HEK293 (cell line): Measurements from ENCODE around the gene USP3.

ENCODE experiments used
- GFI1B ChIP-seq: fragments of 450-650 bp; formaldehyde crosslinking; IDR thresholded peaks from 2 replicates; pipeline ENCODE4 v1.5.1; 2016; ENCODE audit warnings: missing biosample characterization, missing genetic modification characterization
- GLIS1 ChIP-seq: fragments of 450-650 bp; formaldehyde crosslinking; IDR thresholded peaks from 2 replicates; pipeline ENCODE4 v1.5.1; 2016; ENCODE audit warnings: missing biosample characterization, missing genetic modification characterization
- HIC1 ChIP-seq: fragments of 450-650 bp; formaldehyde crosslinking; IDR thresholded peaks from 2 replicates; pipeline ENCODE4 v1.5.1; 2016; ENCODE audit warnings: missing biosample characterization, missing genetic modification characterization
- HOXD13 ChIP-seq: sonication (generic); formaldehyde crosslinking; IDR thresholded peaks from 2 replicates; pipeline ENCODE4 v1.8.0; 2022; ENCODE audit warnings: missing genetic modification reagents, borderline replicate concordance
- INSM2 ChIP-seq: fragments of 450-650 bp; formaldehyde crosslinking; IDR thresholded peaks from 2 replicates; pipeline ENCODE4 v1.5.1; 2016; ENCODE audit warnings: missing biosample characterization, missing genetic modification characterization
- MYNN ChIP-seq: fragments of 450-650 bp; formaldehyde crosslinking; IDR thresholded peaks from 2 replicates; pipeline ENCODE4 v1.5.1; 2016; ENCODE audit warnings: missing biosample characterization, missing genetic modification characterization, borderline replicate concordance
- SCRT1 ChIP-seq: fragments of 450-650 bp; formaldehyde crosslinking; IDR thresholded peaks from 2 replicates; pipeline ENCODE4 v1.5.1; 2016; ENCODE audit warnings: missing biosample characterization, missing genetic modification characterization, borderline replicate concordance
- ZBTB20 ChIP-seq: fragments of 450-650 bp; formaldehyde crosslinking; IDR thresholded peaks from 2 replicates; pipeline ENCODE4 v1.5.1; 2016; ENCODE audit warnings: missing biosample characterization, missing genetic modification characterization
- ZBTB26 ChIP-seq: fragments of 450-650 bp; formaldehyde crosslinking; optimal IDR thresholded peaks from 2 replicates; pipeline ENCODE3; 2016; ENCODE audit warnings: missing biosample characterization, mild to moderate bottlenecking, missing genetic modification characterization
- ZBTB48 ChIP-seq: fragments of 450-650 bp; formaldehyde crosslinking; IDR thresholded peaks from 2 replicates; pipeline ENCODE4 v1.5.1; 2016; ENCODE audit warnings: missing biosample characterization, missing genetic modification characterization
- ZEB2 ChIP-seq: fragments of 450-650 bp; formaldehyde crosslinking; IDR thresholded peaks from 2 replicates; pipeline ENCODE4 v1.5.1; 2016; ENCODE audit warnings: missing biosample characterization, missing genetic modification characterization
- ZFP69B ChIP-seq: fragments of 450-650 bp; formaldehyde crosslinking; IDR thresholded peaks from 2 replicates; pipeline ENCODE4 v1.5.1; 2016; ENCODE audit warnings: missing biosample characterization, missing genetic modification characterization
- ZNF112 ChIP-seq: fragments of 450-650 bp; formaldehyde crosslinking; IDR thresholded peaks from 2 replicates; pipeline ENCODE4 v1.5.0; 2017; ENCODE audit warnings: missing biosample characterization, missing genetic modification characterization
- ZNF140 ChIP-seq: fragments of 450-650 bp; formaldehyde crosslinking; IDR thresholded peaks from 2 replicates; pipeline ENCODE4 v1.5.1; 2016; ENCODE audit warnings: missing biosample characterization, missing genetic modification characterization
- ZNF146 ChIP-seq: fragments of 450-650 bp; formaldehyde crosslinking; IDR thresholded peaks from 2 replicates; pipeline ENCODE4 v1.5.1; 2016; ENCODE audit warnings: missing biosample characterization, missing genetic modification characterization
- ZNF169 ChIP-seq: fragments of 450-650 bp; formaldehyde crosslinking; IDR thresholded peaks from 2 replicates; pipeline ENCODE4 v1.5.1; 2016; ENCODE audit warnings: missing biosample characterization, missing genetic modification characterization
- ZNF292 ChIP-seq: fragments of 450-650 bp; formaldehyde crosslinking; IDR thresholded peaks from 2 replicates; pipeline ENCODE4 v1.5.1; 2016; ENCODE audit warnings: low read depth, missing biosample characterization, missing genetic modification characterization, borderline replicate concordance
- ZNF324 ChIP-seq: fragments of 450-650 bp; formaldehyde crosslinking; IDR thresholded peaks from 2 replicates; pipeline ENCODE4 v1.5.1; 2016; ENCODE audit warnings: missing biosample characterization, missing genetic modification characterization
- ZNF404 ChIP-seq: fragments of 450-650 bp; formaldehyde crosslinking; IDR thresholded peaks from 2 replicates; pipeline ENCODE4 v1.5.1; 2017; ENCODE audit warnings: missing biosample characterization, missing genetic modification characterization
- ZNF426 ChIP-seq: fragments of 450-650 bp; formaldehyde crosslinking; IDR thresholded peaks from 2 replicates; pipeline ENCODE4 v1.5.1; 2017; ENCODE audit warnings: missing biosample characterization, missing genetic modification characterization, mild to moderate bottlenecking, inconsistent platforms, moderate library complexity
- ZNF501 ChIP-seq: fragments of 450-650 bp; formaldehyde crosslinking; IDR thresholded peaks from 2 replicates; pipeline ENCODE4 v1.5.1; 2016; ENCODE audit warnings: missing biosample characterization, missing genetic modification characterization
- ZNF510 ChIP-seq: fragments of 450-650 bp; formaldehyde crosslinking; IDR thresholded peaks from 2 replicates; pipeline ENCODE4 v1.5.1; 2018; ENCODE audit warnings: mild to moderate bottlenecking, missing genetic modification characterization, missing biosample characterization; ENCODE audit not compliant: insufficient replicate concordance
- ZNF513 ChIP-seq: fragments of 450-650 bp; IDR thresholded peaks from 2 replicates; pipeline ENCODE4 v1.5.1; 2018; ENCODE audit warnings: missing biosample characterization, missing genetic modification characterization
- ZNF514 ChIP-seq: fragments of 450-650 bp; formaldehyde crosslinking; IDR thresholded peaks from 2 replicates; pipeline ENCODE4 v1.5.1; 2016; ENCODE audit warnings: missing biosample characterization, missing genetic modification characterization
- ZNF530 ChIP-seq: fragments of 450-650 bp; formaldehyde crosslinking; IDR thresholded peaks from 2 replicates; pipeline ENCODE4 v1.5.1; 2016; ENCODE audit warnings: low read depth, missing biosample characterization, missing genetic modification characterization
- ZNF548 ChIP-seq: fragments of 450-650 bp; formaldehyde crosslinking; IDR thresholded peaks from 2 replicates; pipeline ENCODE4 v1.5.1; 2016; ENCODE audit warnings: missing biosample characterization, missing genetic modification characterization
- ZNF629 ChIP-seq: fragments of 450-650 bp; formaldehyde crosslinking; IDR thresholded peaks from 2 replicates; pipeline ENCODE4 v1.5.1; 2017; ENCODE audit warnings: missing biosample characterization, missing genetic modification characterization
- ZNF645 ChIP-seq: fragments of 450-650 bp; formaldehyde crosslinking; IDR thresholded peaks from 2 replicates; pipeline ENCODE4; 2016; ENCODE audit warnings: missing biosample characterization, missing genetic modification characterization
- ZNF660 ChIP-seq: fragments of 450-650 bp; IDR thresholded peaks from 2 replicates; pipeline ENCODE4 v1.5.1; 2018; ENCODE audit warnings: missing biosample characterization, mild to moderate bottlenecking, missing genetic modification characterization
- ZNF830 ChIP-seq: fragments of 450-650 bp; IDR thresholded peaks from 2 replicates; pipeline ENCODE4 v1.5.0; 2018; ENCODE audit warnings: missing biosample characterization, missing genetic modification characterization, low read depth, mild to moderate bottlenecking, moderate library complexity
- ZXDB ChIP-seq: fragments of 450-650 bp; formaldehyde crosslinking; IDR thresholded peaks from 2 replicates; pipeline ENCODE4 v1.5.1; 2016; ENCODE audit warnings: missing biosample characterization, missing genetic modification characterization
- TF ChIP-seq, protein P1 (sequence below): fragments of 450-650 bp; formaldehyde crosslinking; IDR thresholded peaks from 2 replicates; pipeline ENCODE4 v1.5.1; 2016; ENCODE audit warnings: missing biosample characterization, missing genetic modification characterization

USP3 gene

DNA sequence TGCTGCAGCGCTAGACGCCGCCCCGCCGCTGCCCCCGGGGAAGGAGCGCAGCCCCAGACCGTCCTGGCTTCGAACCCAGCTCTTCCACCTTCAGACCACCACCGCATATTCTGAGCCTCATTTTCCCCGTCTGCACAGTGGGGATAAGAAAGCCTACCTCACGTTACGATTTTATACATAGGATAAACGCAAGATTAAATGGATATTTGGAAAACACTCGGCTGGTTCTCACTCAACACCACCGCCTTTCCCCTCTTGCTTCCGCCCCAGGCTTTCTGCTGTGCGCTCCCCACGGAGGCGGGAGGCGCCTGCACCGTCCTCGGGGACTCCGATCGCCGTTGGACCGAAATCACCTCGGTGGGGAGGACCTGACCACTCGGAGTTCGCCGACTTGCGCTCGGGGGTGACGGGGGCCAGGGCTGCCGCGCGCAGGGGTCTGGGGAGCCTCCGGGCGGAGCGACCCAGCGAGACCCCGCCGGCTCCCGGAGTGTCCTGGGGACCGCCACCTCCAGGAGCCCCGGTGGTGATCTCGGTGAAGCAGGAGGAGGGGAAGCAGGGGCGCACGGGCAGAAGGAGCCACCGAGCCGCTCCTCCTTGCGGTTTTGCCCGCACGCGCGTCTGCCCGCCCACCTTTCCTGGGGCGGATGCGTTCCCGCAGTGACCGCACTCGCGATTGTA, 96.8 kb downstream of the USP3 start (continued):
- TF ChIP-seq INSM2 (tag by site-specific recombination) (no peak), HIC1 (no peak), ZNF324 (tag by site-specific recombination) (no peak), ZNF146 (tag by site-specific recombination) (no peak), ZNF112 (tag by site-specific recombination) (no peak), ZXDB (tag by site-specific recombination) (0 out of 2 replicates have a peak, but pooled peaks have one; percentile 60), ZNF510 (tag by site-specific recombination) (no peak), ZBTB26 (tag by site-specific recombination) (peak; percentile 62), ZNF530 (no peak), ZNF514 (no peak), ZBTB20 (tag by site-specific recombination) (peak; percentile 29; the same call in 1 of the 2 replicates), ZNF660 (tag by site-specific recombination) (0 out of 2 replicates have a peak, but pooled peaks have one; percentile 5), ZNF404 (tag by site-specific recombination) (no peak), ZNF830 (no peak), ZNF292 (tag by site-specific recombination) (no peak), ZNF548 (tag by site-specific recombination) (no peak), ZEB2 (tag by site-specific recombination) (peak; percentile 57), GLIS1 (tag by site-specific recombination) (0 out of 2 replicates have a peak, but pooled peaks have one; percentile 8), ZNF169 (tag by site-specific recombination) (no peak), HOXD13 (CRISPR knock-in tag) (no peak), ZFP69B (tag by site-specific recombination) (no peak), ZNF629 (tag by site-specific recombination) (no peak), ZBTB48 (0 out of 2 replicates have a peak, but pooled peaks have one; percentile 26), GFI1B (tag by site-specific recombination) (no peak), ZNF501 (tag by site-specific recombination) (peak; percentile 56; the same call in 1 of the 2 replicates), SCRT1 (tag by site-specific recombination) (no peak), ZNF140 (tag by site-specific recombination) (no peak), MYNN (tag by site-specific recombination) (no peak), ZNF645 (tag by site-specific recombination) (no peak), ZNF513 (tag by site-specific recombination) (no peak), ZNF426 (tag by site-specific recombination) (no peak)
- TF ChIP-seq, protein P1, sequence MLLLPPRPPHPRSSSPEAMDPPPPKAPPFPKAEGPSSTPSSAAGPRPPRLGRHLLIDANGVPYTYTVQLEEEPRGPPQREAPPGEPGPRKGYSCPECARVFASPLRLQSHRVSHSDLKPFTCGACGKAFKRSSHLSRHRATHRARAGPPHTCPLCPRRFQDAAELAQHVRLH: no peak
